HG03097 (cell line): ENCODE measurements around the gene SNRNP40.
"Not testable (repeated sequence)": the region's sequence is repeated elsewhere in the genome, so short reads cannot be mapped to it uniquely, and the experiment has no call there.

ENCODE experiments used
- ATAC-seq: cut with Tn5 transposase; IDR thresholded peaks from one replicate; pipeline ENCODE4 v1.9.1; 2021; ENCODE audit not compliant: unreplicated experiment, low FRiP score

SNRNP40 gene

GRCh38 chr1:31287791-31288190 is 8.8 kb downstream of the SNRNP40 start:
- ATAC-seq: not testable (repeated sequence)

DNA sequence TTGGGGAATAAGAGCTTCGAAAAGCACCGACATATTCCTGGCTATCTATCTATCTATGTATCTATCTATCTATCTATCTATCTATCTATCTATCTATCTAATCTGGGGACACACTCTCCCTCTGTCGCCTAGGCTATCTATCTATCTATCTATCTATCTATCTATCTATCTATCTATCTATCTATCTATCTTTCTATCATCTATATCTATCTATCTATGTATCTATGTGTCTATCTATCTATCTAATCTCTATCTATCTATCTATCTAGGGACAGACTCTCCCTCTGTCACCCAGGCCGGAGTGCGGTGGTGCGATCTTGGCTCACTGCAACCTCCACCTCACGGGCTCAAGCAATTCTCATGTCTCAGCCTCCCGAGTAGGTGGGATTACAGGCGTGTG is 14.2 kb downstream of the SNRNP40 start:
- not testable (repeated sequence) for ATAC-seq

DNA sequence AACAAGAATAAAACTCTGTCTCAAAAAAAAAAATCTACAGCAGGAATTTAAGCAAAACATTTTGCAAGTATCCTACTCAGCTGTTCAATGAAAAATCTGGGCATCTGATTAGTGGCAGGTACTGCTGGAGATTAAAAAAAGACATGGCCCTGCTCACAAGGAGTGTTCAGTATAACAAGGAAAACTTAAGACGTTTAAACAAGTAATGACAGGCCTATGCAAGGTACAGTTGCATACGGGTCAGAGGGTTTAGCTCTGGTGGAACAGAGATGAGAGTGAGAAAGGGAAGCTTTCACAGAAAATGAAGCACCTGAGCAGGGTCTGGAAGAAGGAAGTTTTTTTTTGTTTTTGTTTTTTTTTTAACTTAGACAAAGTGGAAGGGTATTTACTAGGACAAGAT is 23.0 kb downstream of the SNRNP40 start:
- ATAC-seq: no peak

- no peak for ATAC-seq
Observed at GRCh38 chr1:31272369-31272768, 24.2 kb downstream of the SNRNP40 start.

- ATAC-seq: no peak
Observed at GRCh38 chr1:31266547-31266946, 30.0 kb downstream of the SNRNP40 start.

DNA sequence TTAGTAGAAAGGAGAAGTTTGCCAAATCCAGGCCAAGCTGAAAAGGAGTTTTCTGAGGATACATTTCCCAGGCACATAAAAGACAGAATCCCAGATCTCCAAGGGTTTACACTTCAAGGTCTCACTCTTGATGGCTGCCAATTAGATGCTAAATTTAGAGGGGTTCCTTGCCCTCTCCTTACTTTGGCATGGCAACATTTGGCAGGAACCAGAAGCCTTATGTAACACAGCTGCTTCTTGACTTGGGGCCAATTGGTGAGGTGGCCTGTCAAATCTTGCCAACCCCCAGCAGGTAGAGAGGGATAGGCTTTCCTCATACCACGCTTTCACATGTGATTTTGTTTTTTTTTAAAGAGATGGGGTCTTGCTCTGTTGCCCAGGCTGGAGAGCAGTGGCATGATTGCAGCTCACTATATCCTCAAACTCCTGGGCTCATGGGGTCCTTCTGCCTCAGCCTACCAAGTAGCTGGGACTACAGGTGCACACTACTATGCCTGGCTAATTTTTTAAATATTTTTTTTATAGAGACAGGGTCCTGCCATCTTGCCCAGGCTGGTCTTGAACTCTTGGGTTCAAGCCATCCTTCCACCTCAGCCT is 31.7 kb downstream of the SNRNP40 start:
- no peak for ATAC-seq

DNA sequence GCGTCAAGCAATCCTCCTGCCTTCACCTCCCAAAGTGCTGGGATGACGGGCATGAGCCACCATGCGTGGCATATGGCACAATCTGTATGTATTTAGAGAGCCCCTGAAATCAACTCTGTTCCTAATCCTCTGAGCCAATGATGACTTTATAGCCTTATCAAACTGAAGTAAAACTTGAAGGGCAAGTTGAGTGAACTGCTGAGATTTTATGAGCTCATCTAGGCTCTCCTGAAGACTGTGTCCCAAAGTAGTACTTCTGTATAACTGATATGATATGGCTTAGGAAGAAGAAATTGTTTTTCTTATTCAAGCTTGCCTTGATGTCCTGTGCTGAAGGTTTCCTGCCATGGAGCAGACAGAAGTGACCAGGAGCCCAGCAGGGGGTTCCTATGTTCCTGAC is 33.2 kb downstream of the SNRNP40 start:
- no peak for ATAC-seq

- not testable (repeated sequence) for ATAC-seq
Observed at GRCh38 chr1:31262393-31262792, 34.2 kb downstream of the SNRNP40 start.

DNA sequence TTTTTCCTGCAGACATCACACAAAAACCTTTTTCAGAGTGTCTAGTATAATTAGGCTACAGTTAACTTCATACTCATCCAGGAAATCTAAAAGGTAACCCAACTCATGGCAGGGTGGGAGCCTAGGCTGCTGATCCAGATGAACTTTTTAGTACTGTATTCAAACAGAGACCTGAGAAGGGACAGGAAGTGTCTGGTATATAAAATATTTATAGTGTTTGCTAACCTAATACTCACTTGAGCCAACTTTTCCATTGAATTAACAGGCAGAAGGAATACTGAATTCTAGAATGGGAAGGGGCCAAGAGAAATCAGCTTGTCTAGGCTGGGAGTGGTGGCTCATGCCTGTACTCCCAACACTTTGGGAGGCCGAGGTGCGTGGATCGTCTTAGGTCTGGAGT is 34.7 kb downstream of the SNRNP40 start:
- ATAC-seq: no peak

- ATAC-seq: no peak
Observed at GRCh38 chr1:31259746-31260145, 36.8 kb downstream of the SNRNP40 start.

DNA sequence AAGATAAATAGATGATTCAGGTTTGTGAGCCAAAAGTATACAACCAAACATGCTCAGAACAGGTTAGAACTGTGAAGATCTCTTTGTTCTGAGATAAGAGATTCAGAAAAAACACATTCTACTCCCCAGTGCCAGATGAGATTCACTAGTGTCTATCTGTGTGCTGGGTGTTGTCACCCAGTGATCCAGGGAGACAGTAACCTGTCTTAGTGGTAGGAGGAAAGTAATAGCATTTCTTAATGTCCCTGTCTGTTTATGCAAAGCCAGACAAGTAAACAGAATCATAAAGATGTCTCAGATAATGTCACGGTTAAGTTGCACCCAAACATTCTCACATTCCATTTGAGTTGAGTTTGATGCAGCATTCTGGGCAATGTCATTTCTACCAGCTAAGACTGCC is 38.0 kb downstream of the SNRNP40 start:
- no peak for ATAC-seq

DNA sequence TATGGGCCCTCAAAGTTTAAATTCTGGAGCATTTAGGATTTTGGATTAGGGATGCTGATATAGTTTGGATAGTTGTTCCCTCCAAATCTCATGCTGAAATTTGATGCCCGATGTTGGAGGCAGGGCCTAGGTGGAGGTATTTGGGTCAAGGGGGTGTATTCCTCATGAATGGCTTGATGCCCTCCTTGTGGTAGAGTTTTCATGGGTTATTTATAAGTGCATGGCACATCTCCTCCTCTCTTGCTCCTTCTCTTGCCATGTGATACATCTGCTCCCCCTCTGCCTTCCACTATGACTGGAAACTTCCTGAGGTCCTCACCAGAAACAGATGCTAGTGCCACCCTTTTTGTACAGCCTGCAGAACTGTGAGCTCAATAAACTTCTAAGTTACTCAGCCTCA is 39.4 kb downstream of the SNRNP40 start:
- no peak for ATAC-seq

DNA sequence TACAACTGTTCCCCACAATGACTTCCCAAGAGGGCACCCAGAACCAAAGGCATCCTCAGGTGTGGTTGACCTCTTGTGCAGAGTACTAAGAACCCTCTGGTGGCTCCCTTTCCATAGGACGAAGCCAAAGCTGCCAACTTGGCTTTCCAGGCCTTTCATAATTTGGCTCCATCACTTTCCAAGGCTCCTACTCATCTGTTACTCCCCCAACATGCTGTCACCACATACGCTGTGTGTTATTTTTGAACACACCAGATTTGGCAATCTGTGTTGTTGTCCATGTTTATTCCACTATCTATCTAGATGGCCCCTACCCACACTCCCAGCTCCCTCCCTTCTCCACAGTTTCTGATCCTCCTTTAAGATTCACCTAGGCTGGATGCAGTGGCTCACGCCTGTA is 46.7 kb downstream of the SNRNP40 start:
- ATAC-seq: no peak

DNA sequence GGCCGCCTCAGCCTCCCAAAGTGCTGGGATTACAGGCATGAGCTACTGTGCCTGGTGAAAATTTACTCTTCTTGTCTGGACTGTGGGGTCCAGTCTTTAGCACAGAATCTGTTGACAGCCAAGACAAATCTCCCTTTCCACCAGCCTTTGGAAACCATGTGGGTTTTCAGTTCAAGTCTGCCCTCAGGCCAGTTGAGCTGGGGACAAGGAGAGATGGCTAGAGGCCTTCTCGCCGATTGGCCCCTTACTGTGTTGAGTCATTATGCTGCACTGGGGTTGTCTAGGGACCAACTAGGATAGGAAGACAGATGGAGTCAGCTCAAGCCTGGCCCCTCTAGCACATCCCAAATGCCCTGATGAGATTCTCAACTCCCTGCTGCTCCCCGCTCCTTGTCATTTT is 48.3 kb downstream of the SNRNP40 start:
- ATAC-seq: no peak

GRCh38 chr1:31244326-31244725 is 52.3 kb downstream of the SNRNP40 start:
- ATAC-seq: no peak

- no peak for ATAC-seq
Observed at GRCh38 chr1:31243501-31244286, 52.9 kb downstream of the SNRNP40 start.

DNA sequence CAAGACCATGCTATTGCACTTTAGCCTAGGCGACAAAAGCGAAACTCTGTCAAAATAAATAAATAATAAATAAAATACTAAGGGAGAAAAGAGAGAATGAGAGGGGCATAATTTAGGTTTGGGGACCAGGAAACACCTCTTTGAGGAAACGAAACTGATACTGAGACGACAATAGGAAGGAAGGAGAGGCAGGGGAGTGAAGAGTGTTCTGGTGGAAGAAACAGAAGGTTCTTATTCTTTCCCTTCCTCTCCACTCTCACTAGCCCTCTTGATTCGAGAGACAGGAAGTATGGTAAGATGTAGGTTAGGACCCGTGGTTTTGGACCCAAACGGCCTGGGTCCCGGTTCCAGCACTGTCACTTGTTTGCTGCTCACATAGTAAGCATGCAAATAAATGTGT is 55.3 kb downstream of the SNRNP40 start:
- ATAC-seq: no peak

DNA sequence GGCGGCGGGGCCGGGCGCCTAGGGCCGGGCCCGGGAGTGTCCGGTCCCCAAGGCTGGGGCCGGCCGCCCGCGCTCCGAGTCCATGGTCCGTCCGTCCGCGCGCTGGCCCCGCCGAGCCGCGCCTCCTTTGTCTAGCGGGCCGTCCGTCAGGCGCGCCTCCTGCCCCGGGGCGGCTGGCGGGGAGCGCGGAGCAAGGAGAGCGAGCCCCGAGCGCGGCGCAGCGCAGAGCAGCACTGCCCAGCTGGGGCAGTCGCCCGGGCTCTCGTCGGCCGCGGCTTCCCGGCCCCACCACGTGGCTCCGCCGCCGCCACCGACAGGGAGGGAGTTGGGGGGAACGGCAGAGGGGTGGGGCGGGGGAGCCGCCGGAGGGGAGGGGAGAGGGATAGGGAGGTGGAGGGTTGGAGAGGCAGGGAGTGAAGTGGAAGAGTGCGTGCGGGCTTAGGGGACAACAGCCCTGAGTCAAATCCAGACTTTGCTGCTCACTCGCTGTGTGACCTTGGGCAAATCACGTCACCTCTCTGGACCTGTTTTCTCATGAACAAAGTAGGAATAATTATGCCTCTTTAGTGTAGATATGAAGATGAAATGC is 56.8 kb downstream of the SNRNP40 start, which contains the start of gene NKAIN1:
Gene NKAIN1, minus strand, starts transcription at position 235 of the 589 bp plus-strand sequence. CDS start 340 bp downstream, outside the sequence.
- ATAC-seq: no peak

GRCh38 chr1:31238986-31239613 is 57.5 kb downstream of the SNRNP40 start:
- ATAC-seq: no peak

DNA sequence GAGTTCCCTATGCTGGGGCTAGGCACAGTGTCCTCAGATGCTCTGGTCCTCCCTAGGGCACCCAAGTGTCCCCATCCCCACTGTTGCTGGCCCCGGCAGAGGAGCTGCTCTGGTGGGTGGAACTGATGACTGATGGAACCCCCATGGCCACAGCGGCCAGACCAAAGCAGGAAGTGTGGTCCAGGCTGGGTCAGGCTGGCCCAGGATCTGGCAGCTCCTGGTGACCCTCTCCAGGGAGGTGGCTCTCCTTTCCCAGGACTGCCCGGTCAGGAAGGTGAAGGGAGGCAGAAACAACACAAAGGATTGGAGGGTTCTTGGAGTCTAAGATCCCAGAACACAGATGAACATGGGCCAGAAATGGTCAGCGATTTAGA is 58.0 kb downstream of the SNRNP40 start:
- ATAC-seq: no peak

DNA sequence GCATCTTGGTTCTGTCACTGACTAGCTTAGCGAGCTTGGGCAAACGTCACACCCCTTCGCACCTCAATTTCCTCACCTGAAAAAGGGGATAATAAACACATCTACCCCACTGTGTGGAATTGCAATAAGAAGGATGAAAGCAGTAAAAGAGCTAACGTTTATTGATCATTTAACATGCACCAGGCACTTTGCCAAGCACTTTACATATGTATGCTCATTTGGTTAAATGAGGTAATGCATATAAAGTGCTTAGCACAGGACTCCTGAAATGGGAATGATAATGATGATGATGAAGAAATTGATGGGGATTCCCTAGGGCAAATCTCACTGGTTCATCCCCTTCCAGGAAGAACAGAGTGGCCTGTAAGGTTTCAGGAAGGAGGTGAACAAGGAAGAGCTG is 61.7 kb downstream of the SNRNP40 start:
- ATAC-seq: no peak
